Activated CD4-positive, alpha-beta T cell treated with anti-CD3 and anti-CD28 coated beads for 36 hours (primary cell): Measurements from ENCODE around the gene ITGA11. TPM values are rescaled to one million over a fixed set of nuclear protein-coding genes. Genes with fewer than 3 reads are reported as not detected.

Experiments used
- total RNA-seq, 2 experiments: library from RNA; stranded (reverse); gene quantifications; one replicate each; pipeline ENCODE4 v1.2.3, GENCODE V29; 2021

ITGA11 gene
- total RNA-seq, 2 experiments from 2014 or later: 2.9 to 3.2 TPM

Other genes starting within 250 kb of the ITGA11 start
- 1 to 10 TPM; 6.8 to 9.2 TPM for gene CALML4, start 226.8 kb downstream of the ITGA11 start, total RNA-seq
- 10 to 100 TPM; 45.1 to 48.2 TPM for gene CLN6, start 202.4 kb downstream of the ITGA11 start, total RNA-seq
- 10 to 100 TPM; 41.1 to 50.0 TPM for gene FEM1B, start 154.4 kb downstream of the ITGA11 start, total RNA-seq
- under 1 TPM; 0.09 to 0.11 TPM for gene CORO2B, start 146.8 kb upstream of the ITGA11 start, total RNA-seq